IMR-90 (cell line): ENCODE measurements around the gene DERL3. TPM values are rescaled to one million over a fixed set of nuclear protein-coding genes. Genes with fewer than 3 reads are reported as not detected.
A peak's percentile ranks its signal among the peaks of the same experiment; 100 is the strongest.

Experiments used
- ATAC-seq: fragments of 200-7000 bp; cut with Tn5 transposase; 2 replicates; pipeline ENCODE4 v1.9.1; 2020; ENCODE audit warnings: low read depth, mild to moderate bottlenecking, moderate library complexity
- Bru-seq: library from RNA; stranded (reverse); fragments of 400-500 nt; gene quantifications from one replicate; lab custom pipeline; 2021; lab: Mats Ljungman, UMichigan
- BruChase-seq, 2 experiments: library from RNA; stranded (reverse); fragments of 400-500 nt; gene quantifications; one replicate each; lab custom pipeline; 2021; lab: Mats Ljungman, UMichigan
- BruUV-seq: library from RNA; stranded (reverse); fragments of 400-500 nt; replicated peaks from 2 replicates; lab custom pipeline; 2021; lab: Mats Ljungman, UMichigan
- CTCF ChIA-PET: fragments of 300-600 bp; formaldehyde crosslinking; extraction: SDS; loops from one replicate; lab custom pipeline; 2021; ENCODE audit warnings: antibody characterized with exemption; lab: Yijun Ruan, JAX
- POLR2A ChIA-PET: fragments of 300-600 bp; sonication (Branson Sonifier 250); formaldehyde crosslinking; loops from one replicate; lab custom pipeline; 2022; ENCODE audit warnings: antibody characterized with exemption; ENCODE audit not compliant: unreplicated experiment; lab: Charles Lee
- DNase-seq: peaks from one replicate; pipeline ENCODE4 v3.0.0; 2013
- H2AFZ ChIP-seq: replicated peaks from 2 replicates; pipeline ENCODE3; 2013; ENCODE audit warnings: low read length, mild to moderate bottlenecking; ENCODE audit not compliant: poor library complexity
- H2AK5ac ChIP-seq: 2 replicates; pipeline ENCODE4 v1.6.1; 2013; ENCODE audit warnings: low read depth, low read length, inconsistent platforms
- H2AK9ac ChIP-seq: replicated peaks from 2 replicates; pipeline ENCODE3; 2013; ENCODE audit warnings: mild to moderate bottlenecking, low read depth, low read length, moderate library complexity; ENCODE audit not compliant: poor library complexity
- H2BK120ac ChIP-seq: 2 replicates; pipeline ENCODE4 v1.6.1; 2013; ENCODE audit warnings: low read depth, low read length, inconsistent platforms
- H2BK15ac ChIP-seq: 3 replicates; pipeline ENCODE4 v1.6.1; 2013; ENCODE audit warnings: low read depth, low read length, inconsistent platforms
- H2BK20ac ChIP-seq: 2 replicates; pipeline ENCODE4 v1.6.1; 2013; ENCODE audit warnings: low read depth, mild to moderate bottlenecking, inconsistent platforms, low read length, moderate library complexity
- H2BK5ac ChIP-seq: 2 replicates; pipeline ENCODE4 v1.6.1; 2013; ENCODE audit warnings: mild to moderate bottlenecking, low read depth, low read length, inconsistent platforms; ENCODE audit not compliant: poor library complexity, severe bottlenecking
- H3K14ac ChIP-seq: replicated peaks from 2 replicates; pipeline ENCODE4 v1.6.1; 2013; ENCODE audit warnings: low read depth, low read length, inconsistent platforms
- H3K18ac ChIP-seq: 2 replicates; pipeline ENCODE4 v1.6.1; 2013; ENCODE audit warnings: low read depth, low read length, control low read depth
- H3K23ac ChIP-seq: 2 replicates; pipeline ENCODE4 v1.6.1; 2013; ENCODE audit warnings: low read depth, low read length, inconsistent platforms
- H3K27ac ChIP-seq: 2 replicates; pipeline ENCODE4 v1.5.1; 2013; ENCODE audit warnings: mild to moderate bottlenecking, control low read depth, low read length; ENCODE audit not compliant: insufficient read depth
- H3K27me3 ChIP-seq: 2 replicates; pipeline ENCODE4 v1.6.1; 2013; ENCODE audit warnings: low read length; ENCODE audit not compliant: control insufficient read depth, insufficient read depth
- H3K36me3 ChIP-seq: 2 replicates; pipeline ENCODE4 v1.6.1; 2013; ENCODE audit warnings: low read length, mixed read lengths; ENCODE audit not compliant: control insufficient read depth, insufficient read depth
- H3K4ac ChIP-seq: 2 replicates; pipeline ENCODE4 v1.6.1; 2013; ENCODE audit warnings: low read depth, low read length, inconsistent platforms
- H3K4me1 ChIP-seq: 2 replicates; pipeline ENCODE4 v1.6.1; 2013; ENCODE audit warnings: low read length, mixed read lengths; ENCODE audit not compliant: control insufficient read depth, insufficient read depth
- H3K4me2 ChIP-seq: 2 replicates; pipeline ENCODE4 v1.6.1; 2013; ENCODE audit warnings: low read depth, mild to moderate bottlenecking, control low read depth, low read length, moderate library complexity
- H3K4me3 ChIP-seq: 2 replicates; pipeline ENCODE4 v1.5.1; 2013; ENCODE audit warnings: low read depth, mild to moderate bottlenecking, control low read depth, low read length, moderate library complexity; ENCODE audit not compliant: insufficient read depth
- H3K56ac ChIP-seq: 2 replicates; pipeline ENCODE4 v1.6.1; 2013; ENCODE audit warnings: low read length, inconsistent platforms; ENCODE audit not compliant: insufficient read depth; ENCODE audit errors: extremely low read depth
- H3K79me1 ChIP-seq, 2 experiments: 2 replicates each; pipeline ENCODE4 v1.6.1; 2013; ENCODE audit warnings: low read length in 2 of 2, inconsistent platforms in 1 of 2, low read depth in 1 of 2
- H3K9ac ChIP-seq: 2 replicates; pipeline ENCODE4 v1.6.1; 2013; ENCODE audit warnings: low read depth, low read length, control low read depth
- H3K9me1 ChIP-seq: 2 replicates; pipeline ENCODE4 v1.6.1; 2013; ENCODE audit warnings: low read length, inconsistent platforms; ENCODE audit not compliant: insufficient read depth
- H3K9me3 ChIP-seq: 2 replicates; pipeline ENCODE4 v1.6.1; 2013; ENCODE audit warnings: low read length; ENCODE audit not compliant: control insufficient read depth, insufficient read depth
- H4K20me1 ChIP-seq: 2 replicates; pipeline ENCODE4 v1.6.1; 2013; ENCODE audit warnings: low read length, inconsistent platforms; ENCODE audit not compliant: insufficient read depth
- H4K5ac ChIP-seq: 2 replicates; pipeline ENCODE4 v1.6.1; 2013; ENCODE audit warnings: mild to moderate bottlenecking, low read depth, low read length, control low read depth
- H4K8ac ChIP-seq, 2 experiments: 2 replicates each; pipeline ENCODE4 v1.6.1; 2013; ENCODE audit warnings: low read depth in 2 of 2, low read length in 2 of 2, control low read depth in 1 of 2, inconsistent platforms in 1 of 2
- H4K91ac ChIP-seq: 2 replicates; pipeline ENCODE4 v1.6.1; 2013; ENCODE audit warnings: low read depth, low read length, inconsistent platforms; ENCODE audit not compliant: insufficient read depth
- BHLHE40 ChIP-seq: fragments of 150-350 bp; IDR thresholded peaks from 2 replicates; pipeline ENCODE4 v1.6.1; 2016; ENCODE audit warnings: mild to moderate bottlenecking, low read depth, low read length
- MAFK ChIP-seq: IDR thresholded peaks from 2 replicates; pipeline ENCODE4 v1.6.1; 2012; ENCODE audit warnings: low read depth, low read length, improper control_type of control experiment
- MAZ ChIP-seq: IDR thresholded peaks from 2 replicates; pipeline ENCODE4 v1.6.1; 2012; ENCODE audit warnings: low read depth, mild to moderate bottlenecking, low read length, improper control_type of control experiment, moderate library complexity, borderline replicate concordance
- MXI1 ChIP-seq: IDR thresholded peaks from 2 replicates; pipeline ENCODE4 v1.6.1; 2012; ENCODE audit warnings: low read depth, mild to moderate bottlenecking, low read length, moderate library complexity, borderline replicate concordance
- WGBS, 2 experiments: methylation state at CpG; one replicate each; pipeline versions ENCODE4 v1.1.5 to v1.1.7; 2013; ENCODE audit warnings: missing lambda C conversion rate in 2 of 2; ENCODE audit not compliant: insufficient read length in 1 of 2; ENCODE audit errors: extremely low coverage in 2 of 2; 5-methylcytosine and 5-hydroxymethylcytosine counted together
- dilution Hi-C: fragments of 300-500 bp; cut with HindIII; formaldehyde crosslinking; loops from one replicate; pipeline ENCODE4 v1.14.3; 2018; ENCODE audit warnings: low sequenced_read_pairs; ENCODE audit not compliant: unreplicated experiment
- in situ Hi-C: fragments of 300-500 bp; cut with MboI; formaldehyde crosslinking; loops from 3 replicates; pipeline ENCODE4 v1.14.3; 2019; ENCODE audit warnings: low sequenced_read_pairs, inconsistent platforms, mixed read lengths
- intact Hi-C: fragments of 100-400 bp; cut with micrococcal nuclease; formaldehyde crosslinking; loops from 2 replicates; pipeline ENCODE4 v1.10.0; 2022
- long read RNA-seq: library from polyadenylated mRNA; unstranded; transcript quantifications from one replicate; pipeline ENCODE4 v2.0.0, GENCODE V29; 2021; ENCODE audit not compliant: unreplicated experiment
- polyA plus RNA-seq, 3 experiments: library from polyadenylated mRNA; depleted of rRNA; stranded (reverse); fragments of >200 nt; gene quantifications; 2 replicates each; pipeline ENCODE4 v1.2.3, GENCODE V29; 2012; ENCODE audit warnings: low replicate concordance in 1 of 3
- total RNA-seq: library from RNA; depleted of rRNA; stranded (reverse); fragments of >200 nt; gene quantifications from 2 replicates; pipeline ENCODE4 v1.2.3, GENCODE V29; 2012; rRNA removed
- TF ChIP-seq, protein P1 (sequence below): fragments of 150-350 bp; IDR thresholded peaks from 2 replicates; pipeline ENCODE4 v1.6.1; 2017; ENCODE audit warnings: mild to moderate bottlenecking, antibody characterized with exemption, low read length, low read depth

Gene DERL3
- total RNA-seq (under 0.01 and 0.18 TPM in 2 replicates), polyA plus RNA-seq (2012; rRNA removed) (0.50 and 0.62 TPM in 2 replicates), Bru-seq, nascent RNA (not detected), BruChase-seq, experiment 1, labeled RNA remaining after a 6-hour chase (not detected), BruChase-seq, experiment 2, labeled RNA remaining after a 2-hour chase (percentile 12 among the genes with signal in this experiment)
- polyA plus RNA-seq (2012; cell fraction: cytosol; rRNA removed), result 0.41 and 0.49 TPM in 2 replicates
- 0.96 and 2.2 TPM in 2 replicates for polyA plus RNA-seq (2012; cell fraction: nucleus; rRNA removed; ENCODE audit: low replicate concordance)
- long read RNA-seq, result 0 reads

DNA sequence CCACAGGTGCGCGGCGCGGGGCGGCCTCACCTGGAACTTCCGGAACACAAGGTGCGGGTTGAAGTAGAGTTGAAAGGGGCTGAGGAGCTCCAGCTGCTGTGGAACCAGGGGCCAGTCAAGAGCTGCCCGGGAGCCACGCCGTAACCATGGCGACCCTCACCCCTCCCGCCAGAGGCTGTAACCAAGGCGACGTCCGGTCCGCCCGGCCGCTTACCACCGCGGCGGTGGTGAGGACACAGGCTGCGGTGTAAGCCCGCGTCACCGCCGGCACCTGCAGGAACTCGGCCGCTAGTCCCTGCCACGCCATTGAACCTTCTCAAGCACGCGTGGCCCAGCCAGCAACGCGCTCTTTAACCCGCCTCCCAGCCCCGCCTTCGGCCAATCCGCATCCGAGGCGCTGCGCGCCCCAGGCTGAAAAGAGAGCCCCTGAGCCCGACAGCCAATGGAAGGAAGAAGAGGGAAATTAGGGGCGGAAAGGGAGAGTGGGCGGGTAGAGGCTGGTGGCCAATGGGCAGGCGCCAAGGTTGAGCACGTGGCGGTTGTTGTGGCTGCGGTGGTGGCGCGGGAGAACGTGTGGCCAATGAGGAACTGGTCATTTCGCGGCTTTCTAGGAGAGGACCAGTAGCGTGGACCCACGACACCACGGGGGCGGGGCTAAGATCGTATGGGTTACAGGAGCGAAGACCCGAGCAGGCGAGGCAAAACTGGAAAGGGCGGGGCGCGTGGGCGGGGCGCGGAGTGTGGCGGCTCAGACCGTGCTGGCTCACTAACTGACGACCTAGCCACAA is at the start of gene DERL3:
Gene DERL3, minus strand, starts transcription at position 326 of the 788 bp plus-strand sequence. Its CDS starts 19 bp downstream, at position 307.
- in situ Hi-C loops, result no loop called here
- ATAC-seq (peak; percentile 94), DNase-seq (peak; percentile 93)
- Histone ChIP-seq H3K4me3 (peak within 1 kb of the TSS; percentile 16), H2BK20ac (no peak within 1 kb of the TSS), H4K8ac (no peak within 1 kb of the TSS), H3K14ac (no peak within 1 kb of the TSS), H3K9me3 (no peaks in the 10 kb centered on the region), H3K9me1 (no peaks in the 10 kb centered on the region), H3K18ac (no peak within 1 kb of the TSS), H3K79me1 (0 out of 4 replicates have a peak, but pooled peaks cover 0 to under 1% of the 10 kb centered on the region in 2 experiments), H4K91ac (no peak within 1 kb of the TSS), H3K27ac (no peak within 1 kb of the TSS), H2AK9ac (peak within 1 kb of the TSS; percentile 5), H3K4me1 (peaks cover 2% of the 10 kb centered on the region), H4K20me1 (peaks cover 7% of the 10 kb centered on the region; the same call in 1 of the 2 replicates), H2BK120ac (no peak within 1 kb of the TSS), H4K5ac (no peak within 1 kb of the TSS), H3K56ac (no peak within 1 kb of the TSS), H2AFZ (peak within 1 kb of the TSS; percentile 86), H3K27me3 (no peaks in the 10 kb centered on the region; the same call in 1 of the 2 replicates), H2BK5ac (no peak within 1 kb of the TSS), H3K4me2 (peak within 1 kb of the TSS; percentile 76), H3K9ac (no peak within 1 kb of the TSS), H2AK5ac (no peak within 1 kb of the TSS), H3K36me3 (peaks cover 24% of the 10 kb centered on the region), H3K23ac (no peak within 1 kb of the TSS), H3K4ac (no peak within 1 kb of the TSS), H2BK15ac (no peak within 1 kb of the TSS)
- dilution Hi-C loops, result no loop called here
- CTCF ChIA-PET, result no interaction called here
- intact Hi-C loops, result no loop called here
- TF ChIP-seq MAFK, result no peak
- peak; percentile 82; the same call in 1 of the 2 replicates for TF ChIP-seq MXI1
- TF ChIP-seq, protein P1, sequence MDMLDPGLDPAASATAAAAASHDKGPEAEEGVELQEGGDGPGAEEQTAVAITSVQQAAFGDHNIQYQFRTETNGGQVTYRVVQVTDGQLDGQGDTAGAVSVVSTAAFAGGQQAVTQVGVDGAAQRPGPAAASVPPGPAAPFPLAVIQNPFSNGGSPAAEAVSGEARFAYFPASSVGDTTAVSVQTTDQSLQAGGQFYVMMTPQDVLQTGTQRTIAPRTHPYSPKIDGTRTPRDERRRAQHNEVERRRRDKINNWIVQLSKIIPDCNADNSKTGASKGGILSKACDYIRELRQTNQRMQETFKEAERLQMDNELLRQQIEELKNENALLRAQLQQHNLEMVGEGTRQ, result peak; percentile 91
- peak; percentile 43; the same call in 1 of the 2 replicates for TF ChIP-seq BHLHE40
- no peak for TF ChIP-seq MAZ
- BruUV-seq, result no TSS peak
- POLR2A ChIA-PET, result no interaction called here
- WGBS, 2 experiments, result 5% methylated on average over 35 of the region's 70 CpGs; no CpG with 5 or more reads in 1 of the 2 experiments
